SK-N-SH (cell line): ENCODE results near the gene F2RL3.

ENCODE experiments used
- CTCF ChIP-seq: fragments of 200-600 bp; sonication (generic); IDR thresholded peaks from 2 replicates; pipeline ENCODE4 v1.6.1; 2017; ENCODE audit warnings: antibody characterized with exemption, mild to moderate bottlenecking, moderate library complexity
- ELF1 ChIP-seq: IDR thresholded peaks from 2 replicates; pipeline ENCODE4 v1.4.0; 2012

GRCh38 chr19:16915734-16916133, 26.9 kb downstream of the F2RL3 start:
- TF ChIP-seq CTCF (no peak), ELF1 (no peak)
